Uterus (tissue), 2 donors: ENCODE measurements around the gene DCLK2.

ENCODE experiments used
- POLR2A ChIP-seq, 2 donors: fragments of 450-650 bp; IDR thresholded peaks; one replicate each; pipeline ENCODE4 v1.6.1; 2016; ENCODE audit warnings: antibody characterized with exemption in 2 of 2, mild to moderate bottlenecking in 1 of 2, moderate library complexity in 1 of 2
- TF ChIP-seq, protein P1 (sequence below), 4 experiments: fragments of 200-600 bp in 2 of 4; fragments of 450-650 bp in 2 of 4; sonication (generic) in 2 of 4; IDR thresholded peaks; one replicate each; pipeline ENCODE4 v1.5.1; 2016 to 2019; ENCODE audit warnings: antibody characterized with exemption in 4 of 4, mild to moderate bottlenecking in 2 of 4, moderate library complexity in 1 of 4

DNA sequence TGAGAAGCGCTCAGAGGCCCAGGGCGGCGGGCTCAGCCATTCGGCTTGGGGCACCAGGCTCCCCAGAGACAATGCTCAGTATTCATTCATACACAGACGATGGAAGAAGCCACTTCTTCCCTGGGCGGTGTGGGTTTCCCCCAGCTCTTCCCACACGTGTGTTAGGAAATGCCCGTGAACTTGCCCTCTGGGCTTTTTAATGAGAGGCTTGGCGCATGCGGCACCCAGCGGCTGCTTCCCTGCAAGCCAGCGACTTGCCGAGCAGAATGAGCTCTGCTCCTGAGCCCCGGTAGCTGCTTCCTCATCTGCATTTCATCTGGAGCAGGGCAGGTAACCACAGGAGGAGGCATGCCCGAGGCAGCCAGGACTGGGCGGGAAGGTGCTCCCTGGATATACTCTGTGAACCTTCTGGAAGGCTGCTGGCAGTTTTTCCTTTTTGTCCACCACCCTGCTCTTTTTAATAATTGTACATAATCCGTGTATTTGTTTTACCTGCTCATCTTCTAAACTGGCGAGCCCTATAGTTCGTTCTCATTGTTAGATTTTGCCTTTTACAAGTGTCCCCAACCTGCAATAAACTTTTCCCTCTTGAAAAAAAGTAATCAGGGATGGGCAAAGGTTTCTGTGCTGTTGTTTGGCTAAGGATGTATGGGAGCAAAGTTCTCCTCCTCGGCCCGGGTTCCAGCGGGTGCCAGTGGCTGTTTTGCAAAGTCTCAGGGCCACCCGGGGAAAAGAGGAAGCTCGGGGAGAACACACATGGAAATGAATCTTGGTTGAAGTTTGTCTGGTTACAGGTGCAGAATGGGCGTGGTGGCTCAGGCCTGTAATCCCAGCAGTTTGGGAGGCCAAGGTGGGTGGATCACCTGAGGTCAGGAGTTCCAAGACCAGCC, 178.8 kb downstream of the DCLK2 start:
- TF ChIP-seq, protein P1, sequence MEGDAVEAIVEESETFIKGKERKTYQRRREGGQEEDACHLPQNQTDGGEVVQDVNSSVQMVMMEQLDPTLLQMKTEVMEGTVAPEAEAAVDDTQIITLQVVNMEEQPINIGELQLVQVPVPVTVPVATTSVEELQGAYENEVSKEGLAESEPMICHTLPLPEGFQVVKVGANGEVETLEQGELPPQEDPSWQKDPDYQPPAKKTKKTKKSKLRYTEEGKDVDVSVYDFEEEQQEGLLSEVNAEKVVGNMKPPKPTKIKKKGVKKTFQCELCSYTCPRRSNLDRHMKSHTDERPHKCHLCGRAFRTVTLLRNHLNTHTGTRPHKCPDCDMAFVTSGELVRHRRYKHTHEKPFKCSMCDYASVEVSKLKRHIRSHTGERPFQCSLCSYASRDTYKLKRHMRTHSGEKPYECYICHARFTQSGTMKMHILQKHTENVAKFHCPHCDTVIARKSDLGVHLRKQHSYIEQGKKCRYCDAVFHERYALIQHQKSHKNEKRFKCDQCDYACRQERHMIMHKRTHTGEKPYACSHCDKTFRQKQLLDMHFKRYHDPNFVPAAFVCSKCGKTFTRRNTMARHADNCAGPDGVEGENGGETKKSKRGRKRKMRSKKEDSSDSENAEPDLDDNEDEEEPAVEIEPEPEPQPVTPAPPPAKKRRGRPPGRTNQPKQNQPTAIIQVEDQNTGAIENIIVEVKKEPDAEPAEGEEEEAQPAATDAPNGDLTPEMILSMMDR (IDR thresholded peaks at IDR 0.05): no peak
- TF ChIP-seq POLR2A (IDR thresholded peaks at IDR 0.05): no peak
